ENCODE results near the gene NPHS2.

NPHS2 gene

DNA sequence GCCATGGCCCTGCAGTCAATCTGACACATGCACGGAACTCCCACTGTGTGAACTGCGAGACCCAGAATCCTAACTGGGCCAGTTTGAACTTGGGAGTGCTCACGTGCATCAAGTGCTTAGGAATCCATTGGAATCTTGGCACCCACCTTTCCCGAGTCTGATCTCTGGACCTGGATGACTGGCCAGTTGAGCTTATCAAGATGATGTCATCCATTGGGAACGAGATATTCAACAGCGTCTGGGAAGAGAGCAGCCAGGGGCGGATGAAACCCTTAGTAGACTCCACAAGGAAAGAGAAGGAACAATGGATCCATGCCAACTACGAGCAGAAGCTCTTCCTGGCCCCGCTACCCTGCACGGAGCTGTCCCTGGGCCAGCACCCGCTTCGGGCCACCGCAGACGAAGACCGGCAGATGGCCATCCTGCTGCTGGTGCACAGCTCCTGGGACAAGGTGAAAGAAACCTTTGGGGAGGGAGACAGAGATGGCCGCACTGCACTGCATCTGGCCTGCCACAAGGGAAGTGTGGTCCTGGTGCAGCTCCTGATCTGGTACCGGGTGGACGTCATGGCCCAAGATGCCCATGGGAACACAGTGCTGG, 12.8 kb upstream of the NPHS2 start:
- no peak overlapping the region for H3K27ac ChIP-seq (ENCODE audit: low read depth, low read length)

DNA sequence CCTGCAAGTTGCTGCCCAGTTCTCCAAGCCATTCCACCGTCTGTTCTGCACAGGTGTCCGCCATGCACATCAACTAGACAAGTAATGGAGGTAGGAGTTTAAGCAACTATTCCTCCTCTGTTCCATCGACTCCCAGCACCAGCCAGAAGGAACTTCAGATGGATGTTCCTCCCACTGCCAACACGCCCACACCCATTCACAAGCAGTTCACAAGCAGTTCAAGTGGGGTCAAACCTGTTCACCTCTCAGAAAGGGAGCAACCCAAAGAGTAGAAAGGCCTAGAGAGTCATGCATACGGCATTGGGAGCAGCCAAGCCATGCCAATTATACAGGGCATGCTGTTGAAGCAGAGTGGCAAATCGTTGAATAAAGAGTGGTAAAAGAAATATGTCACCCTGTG, 11.6 kb upstream of the NPHS2 start:
- Histone ChIP-seq H3K36me3 (ENCODE audit: control insufficient read depth in 1 of 2, insufficient read depth in 2 of 2, low read length in 2 of 2) (no peaks in the 10 kb centered on the region), H3K4me3 (ENCODE audit: low read depth in 1 of 2, low read length in 2 of 2) (no peak overlapping the region), H3K27ac (ENCODE audit: low read depth, low read length) (no peak overlapping the region), H3K4me1 (ENCODE audit: control insufficient read depth in 1 of 2, insufficient read depth in 2 of 2, low read length in 2 of 2) (peaks cover 0 to 6% of the 10 kb centered on the region in 2 donors), H3K9me3 (ENCODE audit: control insufficient read depth in 1 of 2, low read length in 2 of 2) (no peaks in the 10 kb centered on the region), H3K27me3 (ENCODE audit: control insufficient read depth in 1 of 2, insufficient read depth in 2 of 2, low read length in 2 of 2) (no peaks in the 10 kb centered on the region), H3K9ac (ENCODE audit: low read depth in 1 of 2, low read length in 2 of 2) (no peak overlapping the region)

More for the DNA sequence above, 12.8 kb upstream of the NPHS2 start:
- Histone ChIP-seq H3K4me1 (ENCODE audit: control insufficient read depth in 1 of 2, insufficient read depth in 2 of 2, low read length in 2 of 2) (peaks cover 0 to 6% of the 10 kb centered on the region in 2 donors), H3K9me3 (ENCODE audit: control insufficient read depth in 1 of 2, low read length in 2 of 2) (no peaks in the 10 kb centered on the region), H3K27me3 (ENCODE audit: control insufficient read depth in 1 of 2, insufficient read depth in 2 of 2, low read length in 2 of 2) (no peaks in the 10 kb centered on the region), H3K36me3 (ENCODE audit: control insufficient read depth in 1 of 2, insufficient read depth in 2 of 2, low read length in 2 of 2) (no peaks in the 10 kb centered on the region), H3K9ac (ENCODE audit: low read depth in 1 of 2, low read length in 2 of 2) (no peak overlapping the region), H3K4me3 (ENCODE audit: low read depth in 1 of 2, low read length in 2 of 2) (no peak overlapping the region)

DNA sequence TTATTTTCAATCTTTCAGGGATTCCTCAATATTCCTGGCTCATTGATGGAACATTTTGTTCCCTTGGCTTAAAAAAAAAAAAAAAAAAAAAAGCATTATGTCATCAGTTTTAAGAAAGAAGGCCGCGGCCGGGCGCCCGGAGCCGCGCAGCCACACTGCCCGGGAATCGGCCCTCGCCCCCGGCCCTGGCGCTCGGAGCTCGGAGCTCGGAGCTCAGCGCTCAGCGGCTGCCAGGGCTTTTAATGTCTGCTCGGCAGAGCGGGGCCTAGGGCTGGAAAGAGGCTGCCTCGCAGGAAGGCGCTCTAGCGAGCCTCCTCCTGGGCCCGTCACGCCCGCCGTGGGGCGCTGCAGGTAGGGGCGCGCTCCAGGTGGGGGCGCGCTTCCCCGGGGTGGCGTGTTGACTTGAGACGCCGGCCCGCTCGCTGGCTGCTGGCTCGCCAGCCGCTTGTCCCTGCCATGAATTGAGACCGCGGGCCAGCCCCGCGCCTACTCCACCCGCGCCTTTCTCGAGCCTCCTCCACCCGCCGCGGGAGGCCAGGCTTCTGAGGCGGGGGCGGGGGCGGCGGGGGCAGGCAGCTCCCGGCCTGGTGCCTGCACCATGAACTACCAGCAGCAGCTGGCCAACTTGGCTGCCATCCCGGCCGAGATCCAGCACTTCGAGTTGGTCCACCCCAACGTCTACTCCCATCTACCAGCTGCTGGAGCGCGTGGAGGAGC, 10.5 kb upstream of the NPHS2 start:
- Histone ChIP-seq H3K9ac (ENCODE audit: low read depth in 1 of 2, low read length in 2 of 2) (no peak overlapping the region), H3K4me1 (ENCODE audit: control insufficient read depth in 1 of 2, insufficient read depth in 2 of 2, low read length in 2 of 2) (peaks cover 0 to 3% of the 10 kb centered on the region in 2 donors), H3K4me3 (ENCODE audit: low read depth in 1 of 2, low read length in 2 of 2) (peak overlapping the region; percentile 36 to 61), H3K27me3 (ENCODE audit: control insufficient read depth in 1 of 2, insufficient read depth in 2 of 2, low read length in 2 of 2) (no peaks in the 10 kb centered on the region), H3K36me3 (ENCODE audit: control insufficient read depth in 1 of 2, insufficient read depth in 2 of 2, low read length in 2 of 2) (no peaks in the 10 kb centered on the region), H3K27ac (ENCODE audit: low read depth, low read length) (no peak overlapping the region), H3K9me3 (ENCODE audit: control insufficient read depth in 1 of 2, low read length in 2 of 2) (no peaks in the 10 kb centered on the region)

DNA sequence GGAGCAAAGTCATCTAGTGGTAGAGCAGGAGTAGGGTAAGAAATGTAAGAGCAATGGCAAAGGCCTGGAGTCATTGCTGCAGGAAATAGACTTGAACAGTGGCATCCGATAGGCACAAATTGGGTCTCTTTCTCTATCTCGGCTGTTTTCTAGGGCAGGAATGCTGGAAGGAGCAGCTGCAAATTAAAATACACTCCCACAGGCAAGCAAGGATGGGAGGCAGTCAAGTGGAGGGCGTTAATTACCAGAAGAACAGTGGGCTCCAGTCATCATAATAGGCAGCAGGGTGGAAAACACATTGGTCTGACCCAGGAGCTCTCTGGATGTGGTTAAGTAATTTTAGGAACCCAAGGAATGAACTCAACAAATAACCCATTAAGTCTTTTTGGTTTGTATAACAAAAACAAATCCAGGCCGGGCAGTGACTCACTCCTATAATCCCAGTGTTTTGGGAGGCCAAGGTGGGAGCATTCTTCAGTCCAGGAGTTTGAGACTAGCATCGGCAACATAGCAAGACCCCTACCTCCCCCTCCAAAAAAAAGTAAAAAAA, 8.1 kb upstream of the NPHS2 start:
- Histone ChIP-seq H3K4me3 (ENCODE audit: low read depth in 1 of 2, low read length in 2 of 2) (no peak overlapping the region), H3K36me3 (ENCODE audit: control insufficient read depth in 1 of 2, insufficient read depth in 2 of 2, low read length in 2 of 2) (no peaks in the 10 kb centered on the region), H3K9me3 (ENCODE audit: control insufficient read depth in 1 of 2, low read length in 2 of 2) (no peaks in the 10 kb centered on the region), H3K27ac (ENCODE audit: low read depth, low read length) (no peak overlapping the region), H3K27me3 (ENCODE audit: control insufficient read depth in 1 of 2, insufficient read depth in 2 of 2, low read length in 2 of 2) (no peaks in the 10 kb centered on the region), H3K4me1 (ENCODE audit: control insufficient read depth in 1 of 2, insufficient read depth in 2 of 2, low read length in 2 of 2) (no peaks in the 10 kb centered on the region), H3K9ac (ENCODE audit: low read depth in 1 of 2, low read length in 2 of 2) (no peak overlapping the region)

DNA sequence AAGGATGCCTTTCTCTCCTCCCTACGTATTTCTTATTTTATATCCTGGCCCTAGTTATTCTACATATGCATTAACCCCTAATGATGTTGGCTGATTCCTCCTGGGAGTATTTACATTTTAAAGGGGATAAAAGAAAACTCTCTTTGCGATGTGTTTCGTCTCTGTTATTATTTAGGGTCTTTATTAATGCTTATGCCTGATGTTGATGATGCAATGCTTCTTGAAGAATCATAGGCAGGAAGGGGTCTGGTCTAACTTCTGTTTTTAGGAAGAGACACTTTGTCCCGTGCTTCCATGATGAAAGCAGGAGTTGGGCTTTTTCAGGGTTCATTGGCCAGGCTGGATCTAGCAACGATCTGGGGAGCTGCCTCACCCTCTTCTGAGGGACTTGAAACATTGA, 761 bp upstream of the NPHS2 start:
- no peaks in the 10 kb centered on the region for H3K9me3 ChIP-seq (ENCODE audit: control insufficient read depth in 1 of 2, low read length in 2 of 2)
- no peaks in the 10 kb centered on the region for H3K36me3 ChIP-seq (ENCODE audit: control insufficient read depth in 1 of 2, insufficient read depth in 2 of 2, low read length in 2 of 2)
- peaks cover 6 to 10% of the 10 kb centered on the region in 2 donors for H3K27me3 ChIP-seq (ENCODE audit: control insufficient read depth in 1 of 2, insufficient read depth in 2 of 2, low read length in 2 of 2)
- no peak overlapping the region for H3K27ac ChIP-seq (ENCODE audit: low read depth, low read length)
- H3K4me3 ChIP-seq (ENCODE audit: low read depth in 1 of 2, low read length in 2 of 2) = no peak overlapping the region
- no peak overlapping the region for H3K9ac ChIP-seq (ENCODE audit: low read depth in 1 of 2, low read length in 2 of 2)
- peaks cover 6 to 7% of the 10 kb centered on the region in 2 donors for H3K4me1 ChIP-seq (ENCODE audit: control insufficient read depth in 1 of 2, insufficient read depth in 2 of 2, low read length in 2 of 2)

DNA sequence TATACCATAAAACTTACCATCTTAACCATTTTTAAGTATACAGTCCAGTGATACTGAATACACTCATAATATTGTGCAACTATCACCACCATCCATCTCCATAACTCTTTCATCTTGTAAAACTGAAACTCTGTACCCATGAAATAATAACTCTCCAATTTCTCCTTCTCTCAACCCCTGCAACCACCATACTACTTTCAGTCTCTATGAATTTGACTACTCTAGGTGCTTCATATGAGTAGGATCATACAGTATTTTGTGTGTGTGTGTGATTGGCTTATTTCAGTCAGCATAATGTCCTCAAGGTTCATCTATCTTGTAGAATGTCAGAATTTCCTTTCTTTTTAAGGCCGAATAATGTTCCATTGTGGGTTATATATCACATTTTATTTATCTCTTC, 17.7 kb downstream of the NPHS2 start:
- Histone ChIP-seq H3K27ac (ENCODE audit: low read depth, low read length) (no peak overlapping the region), H3K27me3 (ENCODE audit: control insufficient read depth in 1 of 2, insufficient read depth in 2 of 2, low read length in 2 of 2) (no peaks in the 10 kb centered on the region), H3K9ac (ENCODE audit: low read depth in 1 of 2, low read length in 2 of 2) (no peak overlapping the region), H3K4me1 (ENCODE audit: control insufficient read depth in 1 of 2, insufficient read depth in 2 of 2, low read length in 2 of 2) (no peaks in the 10 kb centered on the region), H3K4me3 (ENCODE audit: low read depth in 1 of 2, low read length in 2 of 2) (no peak overlapping the region), H3K36me3 (ENCODE audit: control insufficient read depth in 1 of 2, insufficient read depth in 2 of 2, low read length in 2 of 2) (no peaks in the 10 kb centered on the region), H3K9me3 (ENCODE audit: control insufficient read depth in 1 of 2, low read length in 2 of 2) (no peaks in the 10 kb centered on the region)

DNA sequence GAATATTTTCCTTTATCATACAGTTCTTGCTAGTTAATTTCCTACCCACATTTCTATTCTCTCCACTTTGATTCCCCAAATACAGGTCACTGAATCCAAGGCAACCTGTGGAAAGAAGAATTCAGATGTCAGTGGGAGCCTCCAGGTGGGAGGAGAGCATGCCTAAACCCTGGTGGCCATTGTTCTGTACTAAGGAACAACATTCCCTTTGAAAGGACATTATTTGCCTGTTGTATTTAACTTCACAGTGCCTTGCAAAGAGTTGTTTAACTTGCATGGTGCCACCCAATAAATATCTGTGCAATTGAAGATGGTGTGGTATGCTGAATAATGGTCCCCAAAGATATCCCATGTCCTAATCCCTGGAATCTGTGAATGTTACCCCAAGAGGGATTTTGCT, 21.3 kb downstream of the NPHS2 start:
- Histone ChIP-seq H3K9me3 (ENCODE audit: control insufficient read depth in 1 of 2, low read length in 2 of 2) (no peaks in the 10 kb centered on the region), H3K36me3 (ENCODE audit: control insufficient read depth in 1 of 2, insufficient read depth in 2 of 2, low read length in 2 of 2) (no peaks in the 10 kb centered on the region), H3K9ac (ENCODE audit: low read depth in 1 of 2, low read length in 2 of 2) (no peak overlapping the region), H3K27ac (ENCODE audit: low read depth, low read length) (no peak overlapping the region), H3K4me1 (ENCODE audit: control insufficient read depth in 1 of 2, insufficient read depth in 2 of 2, low read length in 2 of 2) (no peaks in the 10 kb centered on the region), H3K4me3 (ENCODE audit: low read depth in 1 of 2, low read length in 2 of 2) (no peak overlapping the region), H3K27me3 (ENCODE audit: control insufficient read depth in 1 of 2, insufficient read depth in 2 of 2, low read length in 2 of 2) (no peaks in the 10 kb centered on the region)

DNA sequence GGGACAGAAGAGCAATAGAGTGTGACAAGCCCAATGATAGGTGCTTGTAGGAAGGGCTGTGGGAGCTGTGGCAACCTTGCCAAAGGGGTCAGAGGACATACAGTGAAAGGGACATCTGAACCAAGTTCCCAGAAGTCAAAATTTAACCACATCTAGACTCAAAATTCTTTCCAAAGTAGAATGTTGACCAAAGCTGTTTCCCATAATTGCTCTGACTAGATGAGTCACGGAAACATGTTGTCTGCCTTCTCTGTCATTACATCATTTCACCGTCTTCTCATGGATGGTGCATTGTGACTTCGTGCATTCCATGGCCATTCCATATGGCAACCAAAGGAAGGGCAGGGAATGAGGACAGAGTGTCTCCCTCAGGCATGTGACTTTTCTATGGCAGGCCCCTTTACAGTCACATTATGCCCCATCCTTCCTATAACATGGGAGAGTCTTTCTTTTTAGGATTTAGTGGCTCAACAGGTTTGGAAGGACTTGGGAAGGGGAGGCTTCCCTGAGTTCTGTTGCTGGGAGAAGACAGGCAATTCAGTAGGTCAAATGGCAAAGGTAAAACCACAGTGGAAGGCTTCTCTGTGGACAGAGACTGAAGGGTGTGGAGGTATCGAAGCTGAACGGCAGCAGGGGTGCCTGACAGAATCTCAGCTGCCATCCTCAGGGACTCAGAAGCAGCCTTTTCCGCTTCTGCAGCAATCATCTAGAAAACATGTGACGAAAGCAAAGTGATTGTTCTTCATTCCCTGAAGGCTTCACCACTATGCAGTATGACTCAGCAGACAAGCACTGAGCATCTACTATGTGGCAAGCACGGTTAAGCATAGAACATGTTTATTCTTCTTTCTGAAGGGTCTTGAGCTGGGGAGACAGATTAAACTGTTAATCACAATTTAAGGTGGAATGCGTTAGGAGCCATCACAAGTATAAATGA, 24.7 kb downstream of the NPHS2 start:
- Histone ChIP-seq H3K4me1 (ENCODE audit: control insufficient read depth in 1 of 2, insufficient read depth in 2 of 2, low read length in 2 of 2) (no peaks in the 10 kb centered on the region), H3K27ac (ENCODE audit: low read depth, low read length) (no peak overlapping the region), H3K9me3 (ENCODE audit: control insufficient read depth in 1 of 2, low read length in 2 of 2) (no peaks in the 10 kb centered on the region), H3K9ac (ENCODE audit: low read depth in 1 of 2, low read length in 2 of 2) (no peak overlapping the region), H3K36me3 (ENCODE audit: control insufficient read depth in 1 of 2, insufficient read depth in 2 of 2, low read length in 2 of 2) (no peaks in the 10 kb centered on the region), H3K4me3 (ENCODE audit: low read depth in 1 of 2, low read length in 2 of 2) (no peak overlapping the region), H3K27me3 (ENCODE audit: control insufficient read depth in 1 of 2, insufficient read depth in 2 of 2, low read length in 2 of 2) (no peaks in the 10 kb centered on the region)

DNA sequence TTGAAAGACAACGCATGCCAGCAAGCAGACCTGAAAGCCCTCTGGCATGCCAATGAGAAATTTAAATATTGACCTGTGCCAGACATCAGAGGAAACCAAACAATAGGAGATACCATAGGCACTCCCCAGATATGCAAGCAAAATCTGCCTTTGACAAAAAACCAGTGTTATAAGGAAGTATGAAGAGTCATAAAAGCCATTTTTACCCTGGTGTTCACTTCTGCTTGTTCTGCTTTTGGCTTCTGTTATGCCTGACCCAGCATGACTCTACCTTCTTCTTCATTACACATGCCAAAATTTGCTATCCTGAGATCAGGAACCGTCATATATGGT, 26.4 kb downstream of the NPHS2 start:
- Histone ChIP-seq H3K36me3 (ENCODE audit: control insufficient read depth in 1 of 2, insufficient read depth in 2 of 2, low read length in 2 of 2) (no peaks in the 10 kb centered on the region), H3K4me3 (ENCODE audit: low read depth in 1 of 2, low read length in 2 of 2) (no peak overlapping the region), H3K9ac (ENCODE audit: low read depth in 1 of 2, low read length in 2 of 2) (no peak overlapping the region), H3K27me3 (ENCODE audit: control insufficient read depth in 1 of 2, insufficient read depth in 2 of 2, low read length in 2 of 2) (no peaks in the 10 kb centered on the region), H3K27ac (ENCODE audit: low read depth, low read length) (no peak overlapping the region), H3K4me1 (ENCODE audit: control insufficient read depth in 1 of 2, insufficient read depth in 2 of 2, low read length in 2 of 2) (no peaks in the 10 kb centered on the region), H3K9me3 (ENCODE audit: control insufficient read depth in 1 of 2, low read length in 2 of 2) (no peaks in the 10 kb centered on the region)
